HUES64 (cell line): ENCODE measurements around the gene ZGPAT.

Experiments used
- H3K27ac ChIP-seq: 2 replicates; pipeline ENCODE4 v1.7.0; 2013; ENCODE audit warnings: low read depth, low read length, inconsistent platforms
- H3K27me3 ChIP-seq: 2 replicates; pipeline ENCODE4 v1.6.1; 2013; ENCODE audit warnings: mild to moderate bottlenecking, low read length; ENCODE audit not compliant: insufficient read depth
- H3K36me3 ChIP-seq: 2 replicates; pipeline ENCODE4 v1.6.1; 2013; ENCODE audit warnings: mild to moderate bottlenecking, low read length; ENCODE audit not compliant: insufficient read depth
- H3K4me1 ChIP-seq: 2 replicates; pipeline ENCODE4 v1.6.1; 2013; ENCODE audit warnings: mild to moderate bottlenecking, low read length, moderate library complexity; ENCODE audit not compliant: insufficient read depth
- H3K4me3 ChIP-seq: 2 replicates; pipeline ENCODE4 v1.5.1; 2013; ENCODE audit warnings: mild to moderate bottlenecking, low read length, moderate library complexity
- H3K9ac ChIP-seq: 2 replicates; pipeline ENCODE4 v1.6.1; 2013; ENCODE audit warnings: mild to moderate bottlenecking, low read depth, low read length
- H3K9me3 ChIP-seq: 2 replicates; pipeline ENCODE4 v1.6.1; 2013; ENCODE audit warnings: low read depth, low read length; ENCODE audit not compliant: insufficient read depth
- WGBS: fragments of 150-250, 120-280 bp; methylation state at CpG from one replicate; pipeline ENCODE4 v1.1.7; 2013; ENCODE audit warnings: missing lambda C conversion rate; 5-methylcytosine and 5-hydroxymethylcytosine counted together

ZGPAT gene

GRCh38 chr20:63733117-63733516 lies 25.3 kb downstream of the ZGPAT start:
- H3K27me3 ChIP-seq, result peaks cover 7% of the 10 kb centered on the region
- H3K36me3 ChIP-seq, result peaks cover 36% of the 10 kb centered on the region
- peaks cover 5% of the 10 kb centered on the region; the same call in 1 of the 2 replicates for H3K4me1 ChIP-seq
- no peak overlapping the region for H3K9ac ChIP-seq
- no peak overlapping the region for H3K27ac ChIP-seq
- H3K9me3 ChIP-seq, result no peaks in the 10 kb centered on the region
- WGBS, result 97% methylated on average over 13 of the region's 13 CpGs
- no peak overlapping the region for H3K4me3 ChIP-seq

GRCh38 chr20:63733579-63734081 lies 25.8 kb downstream of the ZGPAT start:
- Histone ChIP-seq H3K4me1 (peaks cover 10% of the 10 kb centered on the region), H3K9ac (no peak overlapping the region), H3K9me3 (no peaks in the 10 kb centered on the region), H3K27me3 (peaks cover 12% of the 10 kb centered on the region), H3K36me3 (peaks cover 36% of the 10 kb centered on the region), H3K27ac (no peak overlapping the region), H3K4me3 (no peak overlapping the region)
- WGBS, result 97% methylated on average over 18 of the region's 18 CpGs

DNA sequence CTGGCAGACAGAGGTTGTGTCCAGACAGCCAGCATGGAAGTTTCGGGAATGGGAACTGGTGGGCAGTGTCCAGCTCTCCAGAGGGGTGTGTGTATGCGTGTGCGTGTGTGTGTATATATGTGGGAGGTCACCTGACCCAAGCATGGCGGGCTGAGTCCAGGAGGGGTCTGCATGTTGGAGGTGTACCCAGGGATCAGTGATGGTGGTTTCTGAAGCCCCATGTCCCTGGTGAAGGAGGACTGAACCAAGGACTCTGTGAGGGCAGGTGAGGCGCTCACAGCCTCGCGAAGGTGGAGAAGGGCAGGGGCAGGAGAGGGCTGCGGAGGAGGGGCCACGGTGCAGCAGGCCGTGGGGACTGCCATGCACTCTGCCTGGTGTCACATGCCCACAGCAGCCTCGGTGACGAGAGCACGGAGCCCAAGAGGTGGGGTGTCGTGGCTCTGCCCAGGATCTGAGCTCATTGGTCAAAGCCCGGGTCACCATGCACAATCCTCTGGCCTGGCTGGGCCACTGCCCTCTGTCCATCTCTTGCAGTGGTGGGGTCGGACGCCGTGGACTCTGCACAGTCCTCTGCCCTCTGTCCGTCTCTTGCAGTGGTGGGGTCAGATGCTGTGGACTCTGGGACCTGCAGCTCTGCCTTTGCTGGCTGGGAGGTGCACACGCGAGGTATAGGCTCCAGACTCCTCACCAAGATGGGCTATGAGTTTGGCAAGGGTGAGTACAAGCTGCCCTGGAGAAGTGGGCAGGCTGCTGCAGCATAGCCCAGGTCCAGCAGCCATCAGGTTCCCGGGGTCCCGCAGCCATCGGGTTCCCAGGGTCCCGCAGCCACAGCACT lies 26.5 kb downstream of the ZGPAT start:
- Histone ChIP-seq H3K4me3 (no peak overlapping the region), H3K27ac (no peak overlapping the region), H3K9ac (no peak overlapping the region), H3K36me3 (peaks cover 36% of the 10 kb centered on the region), H3K9me3 (no peaks in the 10 kb centered on the region), H3K4me1 (peaks cover 11% of the 10 kb centered on the region), H3K27me3 (peaks cover 13% of the 10 kb centered on the region)
- WGBS, result 93% methylated on average over 25 of the region's 25 CpGs

GRCh38 chr20:63734946-63735858 lies 27.4 kb downstream of the ZGPAT start:
- no peaks in the 10 kb centered on the region for H3K9me3 ChIP-seq
- no peak overlapping the region for H3K9ac ChIP-seq
- WGBS, result 95% methylated on average over 48 of the region's 48 CpGs
- peaks cover 13% of the 10 kb centered on the region for H3K27me3 ChIP-seq
- no peak overlapping the region for H3K27ac ChIP-seq
- no peak overlapping the region for H3K4me3 ChIP-seq
- H3K4me1 ChIP-seq, result peaks cover 11% of the 10 kb centered on the region
- H3K36me3 ChIP-seq, result peaks cover 30% of the 10 kb centered on the region

DNA sequence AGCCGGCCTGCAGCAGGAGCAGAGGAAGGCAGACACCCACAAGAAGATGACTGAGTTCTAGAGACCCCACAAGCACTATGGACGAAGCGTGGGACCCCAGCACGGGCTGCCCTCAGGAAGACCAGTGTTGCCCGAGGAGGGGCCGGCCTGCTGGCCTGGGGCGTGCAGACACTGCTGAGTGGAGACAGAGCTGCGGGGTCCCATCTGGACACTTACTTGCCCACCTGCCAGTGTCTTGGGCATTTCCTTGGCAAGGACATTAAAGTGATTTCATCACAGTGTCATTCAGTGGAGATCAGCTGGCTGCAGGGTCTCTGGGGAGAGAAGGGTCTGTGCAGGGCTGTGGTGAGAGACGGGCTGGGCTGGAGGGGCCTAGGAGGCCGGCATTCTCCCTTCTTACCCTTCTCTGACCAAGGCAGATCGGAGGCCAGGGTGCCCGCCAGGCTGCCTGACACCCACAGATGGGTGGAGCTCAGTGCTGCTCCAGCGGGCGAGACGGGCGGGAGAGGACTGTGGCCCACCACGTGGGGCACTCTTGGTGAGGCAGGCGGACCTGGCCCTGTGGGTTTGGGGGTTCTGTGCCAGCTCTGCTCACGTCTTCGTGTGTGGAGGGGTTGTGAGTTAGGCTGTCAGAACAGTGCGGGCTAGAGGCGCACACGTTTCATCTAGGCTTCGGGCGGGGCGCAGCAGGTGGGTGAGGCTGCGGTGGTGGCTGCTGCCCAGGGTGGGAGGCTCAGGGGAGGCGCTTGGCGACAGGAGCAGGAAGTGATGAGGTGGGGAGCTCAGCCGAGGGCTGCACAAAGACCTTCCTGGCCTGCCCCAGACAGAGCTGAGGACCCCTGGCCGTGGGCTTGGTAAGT lies 28.2 kb downstream of the ZGPAT start, which contains the start of gene LIME1:
LIME1 (plus strand) TSS at position 806 of the 860 bp plus-strand sequence. CDS start 886 bp downstream, outside the sequence.
- H3K9ac ChIP-seq, result peak within 1 kb of the TSS; percentile 58
- WGBS, result 93% methylated on average over 31 of the region's 31 CpGs
- H3K4me3 ChIP-seq, result peak within 1 kb of the TSS; percentile 42
- H3K4me1 ChIP-seq, result peaks cover 14% of the 10 kb centered on the region
- no peaks in the 10 kb centered on the region for H3K9me3 ChIP-seq
- no peak within 1 kb of the TSS for H3K27ac ChIP-seq
- H3K36me3 ChIP-seq, result peaks cover 29% of the 10 kb centered on the region
- H3K27me3 ChIP-seq, result peaks cover 13% of the 10 kb centered on the region

DNA sequence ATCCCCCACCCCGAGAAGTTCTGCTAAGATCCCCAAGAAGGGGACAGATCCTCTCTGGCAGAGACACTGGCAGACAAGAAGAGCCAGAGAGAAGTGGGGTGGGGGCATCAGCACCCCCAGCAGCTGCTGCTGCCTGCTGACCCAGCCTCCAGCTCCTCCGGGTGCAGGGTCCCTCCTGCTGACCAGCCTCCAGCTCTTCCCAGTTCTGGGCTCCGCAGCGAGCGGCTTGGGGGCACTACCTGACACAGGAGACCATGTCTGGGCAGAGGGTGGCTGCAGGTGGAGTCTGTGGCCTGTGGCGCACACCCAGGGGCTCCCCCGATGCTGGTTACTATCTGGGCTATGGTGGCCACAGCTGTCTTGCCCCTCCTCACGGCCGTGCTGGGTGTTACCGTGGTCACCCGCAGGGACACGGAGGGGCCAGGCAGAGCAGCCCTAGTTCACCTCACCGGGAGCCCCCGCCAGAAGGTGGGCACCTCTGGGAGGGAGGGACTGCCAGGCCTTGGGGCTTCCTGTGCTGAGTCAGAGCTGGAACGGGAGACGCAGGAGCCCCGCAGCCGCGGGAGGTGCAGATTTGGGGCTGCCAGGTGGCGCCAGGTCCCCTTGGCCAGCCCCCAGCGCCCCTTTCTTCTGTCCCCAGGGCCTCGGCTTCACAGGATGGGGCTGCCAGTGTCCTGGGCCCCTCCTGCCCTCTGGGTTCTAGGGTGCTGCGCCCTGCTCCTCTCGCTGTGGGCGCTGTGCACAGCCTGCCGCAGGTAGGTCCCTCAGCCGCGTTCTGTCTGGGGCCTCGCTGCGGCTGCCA lies 29.3 kb downstream of the ZGPAT start:
- Histone ChIP-seq H3K9me3 (no peaks in the 10 kb centered on the region), H3K27ac (no peak overlapping the region), H3K4me3 (peak overlapping the region; percentile 42), H3K9ac (peak overlapping the region; percentile 58), H3K36me3 (peaks cover 27% of the 10 kb centered on the region), H3K4me1 (peaks cover 18% of the 10 kb centered on the region), H3K27me3 (peaks cover 13% of the 10 kb centered on the region)
- 70% methylated on average over 30 of the region's 30 CpGs for WGBS

GRCh38 chr20:63737695-63737944 lies 29.8 kb downstream of the ZGPAT start:
- H3K27ac ChIP-seq, result no peak overlapping the region

DNA sequence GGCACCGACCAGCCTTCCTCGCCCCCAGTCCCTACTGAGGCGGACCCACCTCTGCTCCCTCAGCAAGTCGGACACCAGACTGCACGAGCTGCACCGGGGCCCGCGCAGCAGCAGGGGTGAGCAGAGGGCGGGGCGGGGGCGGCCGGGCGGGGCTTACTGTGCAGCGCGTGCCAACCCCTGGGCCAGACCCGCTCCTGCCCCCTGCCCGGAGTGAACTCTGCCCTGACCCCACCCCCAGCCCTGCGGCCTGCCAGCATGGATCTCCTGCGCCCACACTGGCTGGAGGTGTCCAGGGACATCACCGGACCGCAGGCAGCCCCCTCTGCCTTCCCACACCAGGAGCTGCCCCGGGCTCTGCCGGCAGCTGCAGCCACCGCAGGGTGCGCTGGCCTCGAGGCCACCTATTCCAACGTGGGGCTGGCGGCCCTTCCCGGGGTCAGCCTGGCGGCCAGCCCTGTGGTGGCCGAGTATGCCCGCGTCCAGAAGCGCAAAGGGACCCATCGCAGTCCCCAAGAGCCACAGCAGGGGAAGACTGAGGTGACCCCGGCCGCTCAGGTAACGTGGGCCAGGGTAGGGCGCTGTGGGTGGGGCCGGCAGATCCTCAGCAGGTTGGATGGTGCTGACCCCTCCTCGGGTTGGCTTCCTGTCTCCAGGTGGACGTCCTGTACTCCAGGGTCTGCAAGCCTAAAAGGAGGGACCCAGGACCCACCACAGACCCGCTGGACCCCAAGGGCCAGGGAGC lies 30.3 kb downstream of the ZGPAT start:
- Histone ChIP-seq H3K4me1 (peaks cover 18% of the 10 kb centered on the region), H3K27me3 (peaks cover 13% of the 10 kb centered on the region), H3K4me3 (peak overlapping the region; percentile 55), H3K9ac (no peak overlapping the region), H3K36me3 (peaks cover 36% of the 10 kb centered on the region), H3K27ac (no peak overlapping the region; the same call in 1 of the 2 replicates), H3K9me3 (no peaks in the 10 kb centered on the region)
- WGBS, result 56% methylated on average over 43 of the region's 43 CpGs

More at GRCh38 chr20:63737695-63737944, 29.8 kb downstream of the ZGPAT start:
- H3K36me3 ChIP-seq, result peaks cover 32% of the 10 kb centered on the region
- WGBS, result 55% methylated on average over 21 of the region's 26 CpGs
- peaks cover 13% of the 10 kb centered on the region for H3K27me3 ChIP-seq
- peaks cover 18% of the 10 kb centered on the region for H3K4me1 ChIP-seq
- no peaks in the 10 kb centered on the region for H3K9me3 ChIP-seq
- peak overlapping the region; percentile 55 for H3K4me3 ChIP-seq
- H3K9ac ChIP-seq, result peak overlapping the region; percentile 58; the same call in 1 of the 2 replicates

DNA sequence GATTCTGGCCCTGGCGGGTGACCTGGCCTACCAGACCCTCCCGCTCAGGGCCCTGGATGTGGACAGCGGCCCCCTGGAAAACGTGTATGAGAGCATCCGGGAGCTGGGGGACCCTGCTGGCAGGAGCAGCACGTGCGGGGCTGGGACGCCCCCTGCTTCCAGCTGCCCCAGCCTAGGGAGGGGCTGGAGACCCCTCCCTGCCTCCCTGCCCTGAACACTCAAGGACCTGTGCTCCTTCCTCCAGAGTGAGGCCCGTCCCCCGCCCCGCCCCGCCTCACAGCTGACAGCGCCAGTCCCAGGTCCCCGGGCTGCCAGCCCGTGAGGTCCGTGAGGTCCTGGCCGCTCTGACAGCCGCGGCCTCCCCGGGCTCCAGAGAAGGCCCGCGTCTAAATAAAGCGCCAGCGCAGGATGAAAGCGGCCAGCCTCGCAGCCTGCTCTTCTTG lies 30.9 kb downstream of the ZGPAT start:
- Histone ChIP-seq H3K27ac (no peak overlapping the region; the same call in 1 of the 2 replicates), H3K9me3 (no peaks in the 10 kb centered on the region), H3K27me3 (peaks cover 13% of the 10 kb centered on the region), H3K4me1 (peaks cover 18% of the 10 kb centered on the region), H3K9ac (no peak overlapping the region), H3K36me3 (peaks cover 36% of the 10 kb centered on the region), H3K4me3 (peak overlapping the region; percentile 55)
- WGBS, result 15% methylated on average over 26 of the region's 26 CpGs
